Glomerular visceral epithelial cell (primary cell): ENCODE results near the gene PDE4B.
"Not testable (repeated sequence)": the region's sequence is repeated elsewhere in the genome, so short reads cannot be mapped to it uniquely, and the experiment has no call there.

ENCODE experiments used
- DNase-seq: peaks from one replicate; pipeline ENCODE4 v3.0.0-alpha.2; 2016; ENCODE audit errors: extremely low spot score

PDE4B gene

DNA sequence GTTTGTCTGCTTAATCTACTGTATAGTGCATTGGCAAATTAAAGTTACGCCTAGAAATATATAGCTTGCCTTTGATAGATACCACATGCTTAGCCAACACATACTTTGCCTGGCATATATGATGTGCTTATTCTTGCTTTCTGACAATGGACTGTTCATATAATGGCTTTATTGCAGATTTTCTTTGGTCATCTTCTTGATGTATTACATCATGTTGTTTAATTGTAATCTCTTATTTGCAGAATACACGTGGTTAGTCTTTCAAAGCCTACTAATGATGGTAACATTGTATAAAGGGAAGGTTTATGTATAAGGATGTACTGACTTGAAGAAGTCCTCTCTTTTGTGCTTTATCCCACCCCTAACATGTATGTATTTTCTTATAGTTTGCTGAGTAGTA, 201.5 kb downstream of the PDE4B start:
- no peak for DNase-seq

DNA sequence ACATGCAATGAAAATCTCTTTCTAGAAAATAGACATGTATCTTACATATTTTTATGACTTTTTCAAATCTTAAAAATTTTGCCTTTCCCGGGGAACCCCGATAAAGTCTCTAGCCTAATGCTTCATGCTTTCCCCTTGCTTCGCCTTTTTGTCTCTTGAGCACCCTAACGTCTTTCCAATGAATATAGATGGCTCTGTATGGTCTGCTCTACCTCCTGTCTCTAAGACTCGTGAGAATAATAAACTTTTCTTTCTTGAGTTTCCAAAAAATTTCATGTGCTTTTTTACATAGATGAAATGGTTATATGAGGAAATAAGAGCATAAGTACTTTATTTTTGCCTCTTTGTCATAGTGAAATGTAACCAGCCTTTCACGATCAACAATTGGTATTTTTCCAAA, 202.6 kb downstream of the PDE4B start:
- no peak for DNase-seq

DNA sequence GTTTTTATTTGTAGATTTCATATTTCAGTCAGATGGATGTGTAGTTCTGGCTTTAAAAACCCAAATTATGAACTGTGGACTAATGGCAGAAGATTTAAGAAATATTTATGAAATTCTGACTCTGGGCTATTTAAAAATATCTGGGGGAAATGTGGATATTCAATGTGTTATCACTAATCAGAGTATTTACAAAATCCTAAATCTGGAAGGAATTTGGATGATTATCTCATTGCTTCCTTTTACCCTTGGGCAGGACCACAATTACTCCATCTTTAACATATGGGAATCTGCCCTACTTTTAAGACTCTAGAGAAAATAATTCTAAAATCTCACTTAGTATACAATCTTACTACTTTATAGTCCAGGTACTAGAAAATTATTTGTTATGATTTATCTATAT, 203.2 kb downstream of the PDE4B start:
- DNase-seq: no peak

DNA sequence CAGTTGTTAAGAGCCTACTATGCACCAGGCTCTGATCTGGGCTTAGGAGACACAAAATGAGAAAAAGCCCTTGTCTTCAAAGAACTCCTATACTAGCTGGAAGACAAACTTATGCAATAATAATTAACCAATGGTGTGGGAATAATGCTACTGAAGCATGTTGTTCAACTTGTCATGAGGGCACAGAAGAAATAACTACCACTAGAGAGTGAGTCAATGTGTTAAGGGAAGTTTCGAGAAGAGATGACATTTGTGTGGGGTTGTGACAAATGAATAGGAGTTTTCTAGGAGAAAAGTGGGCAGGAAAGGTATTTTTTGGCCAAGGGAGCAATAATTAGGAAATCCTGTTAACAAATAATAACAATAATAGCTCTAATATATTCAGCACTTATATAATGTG, 205.0 kb downstream of the PDE4B start:
- no peak for DNase-seq

DNA sequence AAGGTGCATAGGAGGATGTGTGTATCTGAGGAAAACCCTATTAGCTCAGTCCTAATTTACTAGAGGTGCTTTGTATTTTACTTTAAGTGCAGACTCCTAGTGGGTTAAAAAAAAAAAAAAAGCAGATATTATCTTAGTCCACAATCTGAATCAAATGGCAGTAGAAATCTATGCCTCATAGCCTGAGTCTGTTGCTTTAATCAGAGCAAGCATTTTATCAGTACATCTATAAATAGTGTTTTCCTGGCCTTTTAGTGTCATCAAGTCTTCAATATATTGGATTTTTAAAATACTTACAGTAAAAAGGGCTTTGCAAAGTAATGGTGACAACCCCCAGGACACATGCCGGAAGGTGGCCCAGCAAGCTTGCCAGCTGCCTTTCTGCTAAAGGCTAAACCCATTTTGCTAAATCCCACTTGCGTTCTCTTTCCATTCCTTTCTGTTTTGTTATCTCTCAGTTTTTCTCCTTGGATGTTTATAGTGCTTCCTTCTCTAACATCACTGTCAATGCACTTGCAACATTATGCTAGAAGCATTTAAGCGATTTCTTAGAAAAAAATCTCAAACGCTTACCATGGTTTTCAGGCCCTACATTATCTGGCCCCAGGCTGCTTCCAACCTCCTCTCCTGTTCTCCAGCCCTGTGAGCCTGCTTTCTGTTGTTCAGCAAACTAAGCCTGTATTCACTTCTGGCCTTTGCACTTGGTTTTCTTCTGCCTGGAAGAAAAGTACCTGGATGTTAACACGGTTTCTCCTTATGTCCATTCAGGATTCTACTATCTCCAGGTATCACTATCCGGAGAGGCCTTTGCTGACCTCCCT, 206.3 kb downstream of the PDE4B start:
- DNase-seq: no peak

DNA sequence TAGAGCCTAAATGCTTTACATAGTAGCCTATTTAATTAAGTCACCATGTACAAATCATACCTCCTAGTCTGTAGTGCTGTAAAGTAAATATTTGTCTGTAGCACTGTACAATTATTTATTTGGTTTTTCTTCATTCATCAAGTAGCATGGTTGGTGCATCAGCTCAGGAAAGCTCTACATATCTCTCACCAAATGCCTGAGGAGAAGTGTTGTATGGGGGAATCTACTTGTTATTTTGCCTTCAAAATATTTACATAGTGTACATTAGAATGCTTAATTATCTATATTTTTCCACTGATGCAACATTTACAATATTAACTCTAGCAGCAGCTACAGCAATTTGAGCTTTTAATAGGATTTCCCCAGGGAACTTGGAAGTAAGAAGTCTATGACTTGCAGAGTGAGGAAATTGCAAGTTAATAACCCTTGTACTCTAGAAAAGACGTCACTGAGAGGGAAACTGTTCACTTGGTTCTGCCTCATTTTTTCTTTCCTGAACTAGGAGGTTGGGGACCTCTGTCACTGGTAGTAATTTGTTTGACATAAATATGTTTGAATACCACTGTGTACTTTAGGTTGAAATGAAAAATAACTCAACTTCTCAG, 207.4 kb downstream of the PDE4B start:
- DNase-seq: no peak

DNA sequence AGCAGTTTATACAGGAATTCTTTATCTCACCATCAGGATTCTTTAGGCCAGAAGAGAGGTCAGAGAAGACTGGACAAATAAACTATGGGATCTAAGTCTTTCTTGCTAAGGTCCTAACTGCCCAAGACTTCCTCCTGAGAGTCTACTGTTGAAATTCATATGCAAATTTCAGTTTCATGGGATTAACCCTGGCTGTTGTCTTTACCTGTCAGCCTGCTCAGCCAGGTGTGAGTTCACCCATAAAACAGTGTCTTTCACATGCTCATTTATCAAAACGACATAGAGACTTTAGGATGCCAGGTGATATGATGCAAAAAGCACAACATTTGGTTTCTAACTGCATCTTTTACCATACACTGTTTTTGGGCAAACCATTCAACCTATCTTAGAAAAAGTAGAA, 211.0 kb downstream of the PDE4B start:
- no peak for DNase-seq

DNA sequence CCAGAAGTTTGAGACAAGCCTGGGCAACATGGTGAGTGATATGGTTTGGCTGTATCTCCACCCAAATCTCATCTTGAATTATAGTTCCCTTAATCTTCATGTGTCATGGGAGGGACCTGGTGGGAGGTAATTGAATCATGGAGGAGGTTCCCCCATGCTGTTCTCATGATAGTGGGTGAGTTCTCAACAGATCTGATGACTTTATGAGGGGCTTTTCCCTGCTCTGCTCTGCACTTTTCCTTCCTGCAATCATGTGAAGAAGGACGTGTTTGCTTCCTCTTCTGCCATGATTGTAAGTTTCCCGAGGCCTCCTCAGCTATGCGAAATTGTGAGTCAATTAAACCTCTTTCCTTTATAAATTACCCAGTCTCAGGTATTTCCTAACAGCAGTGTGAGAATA, 213.8 kb downstream of the PDE4B start:
- not testable (repeated sequence) for DNase-seq

DNA sequence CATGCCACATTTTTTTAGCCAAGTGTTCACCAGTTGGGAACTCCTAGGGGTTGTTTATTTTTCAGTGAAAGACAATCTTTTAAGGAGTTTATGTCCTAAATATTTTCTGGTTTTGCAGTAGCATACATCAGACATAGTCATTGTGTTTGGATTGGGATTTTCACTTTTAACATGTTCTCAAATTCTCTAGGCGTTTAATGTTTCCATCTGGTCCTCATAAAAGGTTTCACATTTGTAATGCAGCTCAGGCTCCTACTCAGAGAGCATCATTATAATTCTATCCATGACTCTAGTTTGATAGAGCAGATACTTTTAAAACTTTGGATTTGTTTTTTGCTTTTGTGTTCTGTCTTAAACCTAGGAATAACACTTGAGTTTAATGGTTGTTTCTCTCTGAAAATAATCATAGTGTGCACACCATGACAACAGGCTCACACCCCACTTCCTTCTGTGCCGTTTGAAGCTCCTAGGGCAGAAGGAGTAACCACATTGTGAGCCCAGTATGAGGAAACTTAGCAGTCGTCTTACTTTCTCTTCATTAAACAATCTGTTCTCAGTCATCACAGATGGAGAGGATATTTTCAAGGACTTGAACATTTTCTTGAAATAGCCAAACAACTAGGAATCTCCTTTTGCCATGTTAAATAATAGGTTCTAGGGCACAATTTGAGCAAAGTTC, 219.6 kb downstream of the PDE4B start:
- no peak for DNase-seq

DNA sequence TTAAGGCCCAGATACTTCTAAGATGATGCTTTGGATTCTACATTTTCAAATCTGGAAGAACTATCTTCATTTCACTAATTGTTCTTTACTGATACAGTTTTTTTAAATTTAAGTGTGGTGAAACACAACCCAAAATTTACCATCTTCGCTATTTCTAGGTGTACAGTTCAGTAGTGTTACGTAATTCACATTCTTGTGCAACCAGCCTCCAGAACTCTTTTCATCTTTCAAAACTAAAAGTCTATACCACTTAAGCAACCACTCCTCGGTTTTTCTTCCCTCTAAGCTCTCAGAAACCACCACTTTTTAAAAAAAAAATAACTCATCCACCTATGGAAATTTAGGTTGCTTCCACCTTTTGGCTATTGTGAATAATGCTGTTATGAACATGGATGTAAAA, 220.7 kb downstream of the PDE4B start:
- no peak for DNase-seq

DNA sequence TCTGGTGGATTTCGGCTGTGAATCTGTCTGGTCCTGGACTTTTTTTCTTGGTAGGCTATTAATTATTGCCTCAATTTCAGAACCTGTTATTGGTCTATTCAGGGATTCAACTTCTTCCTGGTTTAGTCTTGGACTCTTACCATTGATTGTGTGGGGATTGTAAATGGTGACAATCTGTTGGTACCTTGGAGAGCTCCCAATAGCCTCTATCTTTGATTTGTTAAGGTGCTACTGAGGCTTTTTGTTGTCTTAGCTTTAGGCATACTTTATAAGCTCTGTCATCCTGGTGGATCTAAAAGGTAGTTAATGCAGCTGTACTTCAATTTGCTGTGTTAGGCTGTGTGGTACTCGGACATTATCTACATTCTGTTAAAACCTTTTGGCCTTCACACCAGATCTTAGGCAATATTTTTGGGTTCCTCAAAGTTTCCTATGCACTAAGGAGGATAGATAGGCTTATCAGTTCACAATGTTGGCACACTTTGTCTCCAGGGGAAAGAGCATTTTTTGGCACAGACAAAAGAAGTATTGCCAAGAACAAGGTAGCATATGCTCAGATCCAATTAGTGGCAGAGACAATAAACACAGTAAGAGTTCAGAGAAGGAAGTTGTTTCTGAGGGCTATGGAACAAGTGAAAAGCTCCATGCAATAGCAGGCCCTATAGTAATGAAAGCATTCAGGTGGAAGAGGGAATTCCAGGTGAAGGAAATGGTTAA, 230.4 kb downstream of the PDE4B start:
- peak; percentile 4 for DNase-seq

DNA sequence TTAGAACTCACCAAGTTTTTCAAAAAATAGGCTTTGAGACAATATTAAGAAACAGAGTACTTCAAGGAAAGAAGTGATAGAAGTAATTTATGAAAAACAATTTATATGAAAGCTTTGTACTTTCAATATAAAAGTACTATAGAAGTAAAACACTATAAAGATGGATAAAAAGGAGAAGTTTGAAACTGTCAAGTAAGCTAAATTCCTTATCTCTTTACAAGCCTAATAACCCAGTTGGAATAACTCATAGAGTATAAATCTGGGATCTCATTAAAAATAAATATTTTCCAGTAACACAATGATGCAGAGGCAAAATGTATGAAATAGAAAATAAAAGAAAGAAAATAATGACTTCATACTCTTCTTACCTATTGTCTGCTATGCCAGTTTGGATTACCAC, 232.5 kb downstream of the PDE4B start:
- no peak for DNase-seq

DNA sequence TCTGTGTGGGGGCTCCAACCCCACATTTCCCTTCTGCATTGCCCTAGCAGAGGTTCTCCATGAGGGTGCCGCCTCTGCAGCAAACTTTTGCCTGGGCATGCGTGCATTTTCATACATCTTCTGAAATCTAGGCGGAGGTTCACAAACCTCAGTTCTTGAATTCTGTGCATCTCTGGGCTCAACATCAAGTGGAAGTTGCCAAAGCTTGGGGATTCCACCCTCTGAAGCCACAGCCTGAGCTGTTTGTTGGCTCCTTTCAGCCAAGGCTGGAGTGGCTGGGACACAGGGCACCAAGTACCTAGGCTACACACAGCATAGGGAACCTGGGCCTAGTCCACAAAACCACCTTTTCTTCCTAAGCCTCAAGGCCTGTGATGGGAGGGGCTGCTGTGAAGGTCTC, 235.3 kb downstream of the PDE4B start:
- DNase-seq: no peak

DNA sequence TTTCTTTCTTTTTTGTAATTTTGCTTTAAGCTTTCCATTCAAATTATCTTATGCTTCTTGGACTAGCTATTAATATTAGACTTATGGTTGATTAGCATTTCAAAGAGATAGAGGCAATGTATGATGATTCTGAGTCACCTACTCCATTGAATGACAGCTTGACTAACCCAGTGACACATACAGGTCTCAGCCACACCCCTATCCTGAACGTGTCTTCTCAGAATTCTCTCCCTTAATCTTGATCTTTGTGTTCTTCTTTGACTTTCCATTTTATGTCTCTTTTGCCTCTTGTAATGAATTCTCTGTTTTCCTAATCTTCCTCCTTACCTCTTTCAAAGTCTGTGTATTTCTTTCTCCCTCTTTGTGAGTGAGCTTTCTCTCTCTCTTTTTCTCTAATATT, 241.1 kb downstream of the PDE4B start:
- no peak for DNase-seq

DNA sequence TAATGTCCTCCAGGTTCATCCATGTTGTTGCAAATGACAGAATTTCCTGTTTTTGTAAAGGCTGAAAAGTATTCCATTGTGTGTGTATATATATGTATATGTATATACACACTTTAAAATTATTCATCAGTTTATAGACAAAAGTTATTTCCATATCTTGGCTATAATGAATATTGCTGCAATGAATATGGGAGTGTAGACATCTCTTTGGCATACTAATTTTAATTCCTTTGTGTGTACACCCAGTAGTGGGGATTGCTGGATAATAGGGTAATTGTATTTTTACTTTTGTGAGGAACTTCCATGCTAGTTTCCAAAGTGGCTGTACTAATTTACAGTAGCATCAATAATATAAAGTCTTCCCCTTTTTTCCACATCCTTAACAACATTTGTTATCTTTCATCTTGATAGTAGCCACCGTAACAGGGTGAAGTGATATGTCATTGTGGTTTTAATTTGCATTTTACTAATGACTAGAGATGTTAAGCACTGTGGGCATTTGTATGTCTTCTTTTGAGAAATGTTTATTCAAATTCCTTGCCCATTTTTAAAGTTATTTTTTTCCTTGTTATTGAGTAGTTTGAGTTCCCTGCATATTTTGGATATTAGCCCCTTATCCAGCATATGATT, 243.0 kb downstream of the PDE4B start:
- DNase-seq: no peak

DNA sequence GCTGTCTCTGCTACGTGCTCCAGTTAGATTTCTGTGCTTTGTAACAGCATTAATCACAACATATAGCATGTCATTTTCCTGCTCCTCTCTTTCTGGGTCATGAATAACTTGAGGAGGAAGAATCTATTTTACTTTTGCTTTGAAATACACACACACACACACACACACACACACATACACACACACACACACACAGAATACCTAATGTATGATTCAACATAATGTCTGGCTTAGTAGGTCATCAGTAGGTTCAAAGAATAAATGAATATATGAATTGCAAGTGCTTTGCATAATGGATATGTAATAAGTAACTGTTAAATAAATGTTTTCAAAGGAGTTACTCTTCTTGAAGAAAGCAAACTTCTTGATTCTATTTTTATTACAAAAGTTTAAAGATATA, 249.0 kb downstream of the PDE4B start:
- DNase-seq: no peak

DNA sequence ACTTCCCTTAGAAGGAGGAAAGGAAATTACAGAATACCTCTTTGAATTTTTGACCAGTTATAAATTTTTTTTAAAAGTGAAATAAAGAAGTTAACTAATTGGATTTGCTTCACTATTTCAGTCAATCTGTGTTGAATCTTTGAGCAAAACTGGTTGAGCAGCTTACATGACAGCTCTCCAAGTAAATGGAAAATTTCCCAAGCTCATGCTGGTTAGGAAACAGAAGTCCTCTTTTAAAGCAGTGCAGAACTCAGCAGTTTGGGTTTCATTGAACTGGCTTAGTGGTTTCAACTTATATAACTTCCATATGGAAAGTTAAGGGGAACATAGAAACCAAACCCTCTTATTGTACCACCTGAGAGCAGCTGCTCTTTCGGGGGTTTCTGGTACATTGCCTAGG, 250.5 kb downstream of the PDE4B start:
- DNase-seq: no peak

DNA sequence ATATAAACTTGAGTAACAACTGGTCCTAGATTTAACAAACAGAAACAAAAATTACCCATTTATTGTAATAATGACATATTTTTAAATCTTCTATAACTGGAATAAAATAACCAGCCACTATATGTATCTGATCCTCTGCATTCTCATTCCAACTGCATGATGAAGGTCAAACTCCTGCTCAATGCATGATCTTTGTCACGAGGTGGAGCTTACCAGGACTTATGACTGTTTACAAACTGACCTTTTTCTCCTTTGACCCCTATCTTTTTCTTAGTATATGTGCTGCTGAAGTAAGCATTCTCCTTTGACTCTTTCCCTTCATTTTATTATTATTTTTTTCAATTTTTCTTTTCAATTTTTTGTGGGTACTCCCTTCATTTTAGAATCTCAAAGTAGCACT, 252.2 kb downstream of the PDE4B start:
- DNase-seq: no peak

DNA sequence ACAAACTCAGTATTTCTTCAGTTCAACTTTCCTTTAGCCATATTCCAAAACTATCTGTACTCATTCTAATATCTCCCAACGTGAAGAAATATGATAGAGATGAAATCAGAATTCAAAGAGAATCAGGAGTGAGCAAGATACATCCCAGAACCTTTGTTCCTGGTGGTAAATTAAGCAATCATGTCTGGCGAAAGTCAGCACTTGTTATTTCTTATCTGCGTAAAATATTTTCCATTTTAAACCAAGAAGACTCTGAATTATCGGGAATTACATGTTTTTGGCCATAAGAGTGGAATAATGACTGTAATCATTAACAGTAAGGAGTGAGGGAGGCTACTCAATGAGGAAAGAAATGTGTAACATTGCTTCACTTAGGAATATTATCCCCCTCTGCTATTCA, 253.7 kb downstream of the PDE4B start:
- no peak for DNase-seq

DNA sequence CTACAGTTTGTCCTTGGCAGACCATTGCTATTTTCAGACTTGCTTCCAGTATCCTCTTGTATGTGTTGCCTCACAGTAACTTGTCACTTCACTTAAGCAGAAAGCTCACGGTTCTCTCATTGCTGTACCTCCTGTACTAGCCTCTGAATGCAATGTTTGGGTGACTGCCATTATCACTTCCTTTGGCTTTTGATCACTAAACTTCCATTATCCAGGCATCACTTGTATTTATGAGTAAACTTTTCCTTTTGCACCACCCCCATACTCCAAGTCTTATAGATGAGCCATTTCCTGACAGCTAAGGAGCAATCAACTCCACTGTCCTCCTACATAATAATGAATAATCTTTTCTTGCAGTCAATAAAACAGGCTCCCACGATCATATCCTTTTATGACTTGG, 255.3 kb downstream of the PDE4B start:
- no peak for DNase-seq

DNA sequence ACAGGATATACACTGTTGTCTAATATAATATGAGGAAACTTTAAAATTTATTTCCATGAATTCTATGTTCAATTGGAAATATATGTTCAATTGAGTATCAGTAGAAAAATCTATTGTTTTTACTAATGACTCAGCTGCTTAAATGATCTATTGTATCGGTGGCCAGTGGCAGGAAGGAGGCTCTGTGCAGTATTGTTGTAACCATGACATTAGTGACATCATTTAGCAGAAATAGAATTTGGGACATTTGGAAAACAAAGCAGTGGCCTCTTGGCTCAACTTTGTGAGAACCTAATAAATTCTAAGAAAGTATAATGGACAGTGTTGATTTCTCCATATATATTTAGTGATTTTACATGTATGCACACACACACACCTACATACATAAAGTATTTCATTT, 257.4 kb downstream of the PDE4B start:
- DNase-seq: no peak

DNA sequence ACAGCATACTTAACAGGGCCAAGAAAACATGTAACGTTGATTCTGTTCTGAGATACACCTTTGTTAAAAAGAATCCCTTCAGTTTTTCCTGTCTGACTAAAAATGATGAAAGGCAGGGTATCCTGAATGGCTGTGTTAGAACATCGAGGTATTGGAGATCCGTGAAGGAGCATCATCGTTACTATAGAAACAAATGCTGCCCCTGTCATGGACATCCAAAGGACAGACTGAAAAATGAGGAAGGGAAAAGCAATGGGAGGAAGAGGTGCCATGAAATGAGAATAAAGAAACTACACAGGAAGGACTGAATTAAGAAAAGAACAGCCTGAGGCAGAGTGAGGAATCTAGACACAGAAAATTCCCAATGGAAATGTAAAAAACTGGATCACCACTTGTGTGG, 257.9 kb downstream of the PDE4B start:
- DNase-seq: no peak
